Colonic mucosa (tissue), 4 donors: Measurements from ENCODE around the gene GLRA3. TPM values are rescaled to one million over a fixed set of nuclear protein-coding genes. Genes with fewer than 3 reads are reported as not detected.

Experiments used
- DNase-seq: peaks from one replicate; pipeline ENCODE4 v3.0.0-alpha.2; 2020
- H3K27ac ChIP-seq: fragments of 200-600 bp; one replicate; pipeline ENCODE4 v1.8.0; 2021
- H3K27me3 ChIP-seq: fragments of 200-600 bp; one replicate; pipeline ENCODE4 v1.8.0; 2021
- H3K36me3 ChIP-seq: fragments of 200-600 bp; one replicate; pipeline ENCODE4 v1.8.0; 2021
- H3K4me1 ChIP-seq: fragments of 200-600 bp; one replicate; pipeline ENCODE4 v1.8.0; 2021; ENCODE audit warnings: mild to moderate bottlenecking
- H3K4me3 ChIP-seq: fragments of 200-600 bp; one replicate; pipeline ENCODE4 v1.8.0; 2021
- H3K9ac ChIP-seq, 2 donors: one replicate each; pipeline ENCODE4 v1.7.0; 2013; ENCODE audit warnings: control low read depth in 2 of 2, low read depth in 2 of 2, low read length in 2 of 2
- H3K9me3 ChIP-seq: fragments of 200-600 bp; one replicate; pipeline ENCODE4 v1.8.0; 2021
- intact Hi-C: fragments of 100-400 bp; cut with DNase I; formaldehyde crosslinking; loops from one replicate; pipeline ENCODE4 v1.14.1; 2022
- total RNA-seq, 2 donors: library from RNA; stranded (reverse); fragmentation: NEBNext Ultra II Directional in 1 of 2; extraction: Animal tissue kit (Norgen Biotek cat#: 25700) in 1 of 2; gene quantifications; one replicate each; pipeline ENCODE4 v1.2.1, GENCODE V29; 2021
- TF ChIP-seq, protein P1 (sequence below): fragments of 200-600 bp; IDR thresholded peaks from one replicate; pipeline ENCODE4 v1.8.0; 2022; ENCODE audit warnings: antibody characterized with exemption, mild to moderate bottlenecking
- donor health status: healthy.
- donor health status: DM: no; HTN: no; CAD: no.
- donor health status: DM: no; HTN: no; CAD: no.

The GLRA3 gene
- total RNA-seq, 2 donors from 2014 or later, result not detected

DNA sequence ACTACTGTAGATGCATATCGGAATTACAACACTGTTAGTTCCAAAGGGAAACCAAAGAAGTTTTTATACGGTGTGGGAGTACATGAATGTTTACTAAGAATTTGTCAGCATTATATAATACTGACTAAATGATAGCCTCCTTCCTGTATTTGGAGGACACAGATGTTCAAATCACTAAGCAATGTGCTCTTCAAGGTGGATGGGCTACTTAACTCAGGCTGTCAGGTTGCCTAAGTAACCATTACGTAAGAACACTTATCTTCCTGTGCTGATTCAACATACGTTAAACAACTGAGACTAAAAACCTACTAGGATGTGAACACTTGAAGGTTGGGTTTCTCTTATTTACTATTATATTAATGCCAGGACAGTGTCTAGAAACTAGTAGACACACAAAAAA, 224.8 kb downstream of the GLRA3 start:
- Histone ChIP-seq H3K27me3 (no peaks in the 10 kb centered on the region), H3K4me3 (no peak overlapping the region), H3K9me3 (no peaks in the 10 kb centered on the region), H3K27ac (no peak overlapping the region), H3K9ac (no peak overlapping the region), H3K4me1 (no peaks in the 10 kb centered on the region), H3K36me3 (no peaks in the 10 kb centered on the region)
- no peak for DNase-seq
- TF ChIP-seq, protein P1, sequence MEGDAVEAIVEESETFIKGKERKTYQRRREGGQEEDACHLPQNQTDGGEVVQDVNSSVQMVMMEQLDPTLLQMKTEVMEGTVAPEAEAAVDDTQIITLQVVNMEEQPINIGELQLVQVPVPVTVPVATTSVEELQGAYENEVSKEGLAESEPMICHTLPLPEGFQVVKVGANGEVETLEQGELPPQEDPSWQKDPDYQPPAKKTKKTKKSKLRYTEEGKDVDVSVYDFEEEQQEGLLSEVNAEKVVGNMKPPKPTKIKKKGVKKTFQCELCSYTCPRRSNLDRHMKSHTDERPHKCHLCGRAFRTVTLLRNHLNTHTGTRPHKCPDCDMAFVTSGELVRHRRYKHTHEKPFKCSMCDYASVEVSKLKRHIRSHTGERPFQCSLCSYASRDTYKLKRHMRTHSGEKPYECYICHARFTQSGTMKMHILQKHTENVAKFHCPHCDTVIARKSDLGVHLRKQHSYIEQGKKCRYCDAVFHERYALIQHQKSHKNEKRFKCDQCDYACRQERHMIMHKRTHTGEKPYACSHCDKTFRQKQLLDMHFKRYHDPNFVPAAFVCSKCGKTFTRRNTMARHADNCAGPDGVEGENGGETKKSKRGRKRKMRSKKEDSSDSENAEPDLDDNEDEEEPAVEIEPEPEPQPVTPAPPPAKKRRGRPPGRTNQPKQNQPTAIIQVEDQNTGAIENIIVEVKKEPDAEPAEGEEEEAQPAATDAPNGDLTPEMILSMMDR, result no peak
- intact Hi-C loops, result no loop called here

DNA sequence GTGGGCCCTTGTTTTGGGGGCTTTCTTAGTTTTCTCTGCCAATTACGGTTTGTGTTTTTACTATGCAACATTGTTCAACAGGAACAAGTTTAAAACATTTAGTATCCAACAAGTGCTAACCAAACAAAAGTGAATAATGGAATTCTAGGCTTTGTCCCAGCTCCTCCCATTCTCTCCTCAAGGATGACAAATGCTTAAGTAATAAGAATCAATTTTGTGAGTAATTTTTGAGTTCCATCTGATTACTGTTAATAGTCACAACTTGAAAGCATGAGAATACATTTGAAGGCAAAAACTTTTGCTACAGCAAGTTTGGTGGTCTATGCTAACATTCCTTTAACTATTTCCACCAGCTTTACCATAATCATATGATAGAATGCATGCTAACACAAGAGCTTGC, 228.7 kb downstream of the GLRA3 start:
- TF ChIP-seq, protein P1, result no peak
- Histone ChIP-seq H3K4me3 (no peak overlapping the region), H3K9ac (no peak overlapping the region), H3K27me3 (no peaks in the 10 kb centered on the region), H3K27ac (no peak overlapping the region), H3K9me3 (no peaks in the 10 kb centered on the region), H3K4me1 (no peaks in the 10 kb centered on the region), H3K36me3 (no peaks in the 10 kb centered on the region)
- DNase-seq, result no peak
- intact Hi-C loops, result no loop called here

DNA sequence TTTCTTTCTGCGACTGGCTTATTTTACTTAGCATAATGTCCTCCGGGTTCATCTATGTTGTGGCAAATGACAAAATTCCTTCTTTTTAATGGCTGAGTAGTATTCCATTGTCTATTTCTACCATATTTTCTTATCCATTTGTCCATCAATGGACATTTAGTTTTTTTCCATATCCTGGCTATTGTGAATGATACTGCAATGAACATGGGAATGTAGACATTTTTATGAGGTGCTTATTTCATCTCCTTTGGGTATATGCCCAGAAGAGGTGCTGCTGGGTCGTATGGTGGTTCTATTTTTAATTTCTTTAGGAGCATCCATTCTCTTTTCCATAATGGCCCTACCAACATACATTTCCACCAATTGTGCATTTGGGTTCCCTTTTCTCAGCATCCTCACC, 230.2 kb downstream of the GLRA3 start:
- Histone ChIP-seq H3K9me3 (no peaks in the 10 kb centered on the region), H3K4me1 (no peaks in the 10 kb centered on the region), H3K27me3 (no peaks in the 10 kb centered on the region), H3K27ac (no peak overlapping the region), H3K36me3 (no peaks in the 10 kb centered on the region), H3K4me3 (no peak overlapping the region), H3K9ac (no peak overlapping the region)
- DNase-seq, result no peak
- intact Hi-C loops, result no loop called here
- TF ChIP-seq, protein P1, result no peak

DNA sequence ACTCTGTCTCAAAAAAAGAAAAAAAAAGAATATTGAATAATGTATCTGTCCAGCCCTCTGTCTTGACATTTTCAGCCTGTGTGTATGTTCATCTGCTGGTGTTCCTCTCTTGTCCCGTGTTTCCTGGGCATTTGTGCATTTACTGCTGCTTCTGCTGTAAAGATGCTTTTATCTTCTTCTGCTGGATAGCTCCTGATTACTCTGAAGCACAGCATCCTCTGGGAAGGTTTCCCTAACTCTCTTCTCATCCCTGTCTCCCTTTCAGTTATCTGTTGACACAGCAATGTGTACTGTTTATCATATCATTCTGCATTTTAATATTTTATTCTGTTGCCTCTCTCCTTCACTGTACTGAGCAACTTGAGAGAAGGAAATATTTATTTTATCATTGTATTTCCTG, 232.5 kb downstream of the GLRA3 start:
- no peak for DNase-seq
- H3K9ac ChIP-seq, result no peak overlapping the region
- no peaks in the 10 kb centered on the region for H3K36me3 ChIP-seq
- H3K4me1 ChIP-seq, result no peaks in the 10 kb centered on the region
- no peak overlapping the region for H3K4me3 ChIP-seq
- no peaks in the 10 kb centered on the region for H3K9me3 ChIP-seq
- TF ChIP-seq, protein P1, result no peak
- no peak overlapping the region for H3K27ac ChIP-seq
- no peaks in the 10 kb centered on the region for H3K27me3 ChIP-seq
- intact Hi-C loops, result no loop called here

DNA sequence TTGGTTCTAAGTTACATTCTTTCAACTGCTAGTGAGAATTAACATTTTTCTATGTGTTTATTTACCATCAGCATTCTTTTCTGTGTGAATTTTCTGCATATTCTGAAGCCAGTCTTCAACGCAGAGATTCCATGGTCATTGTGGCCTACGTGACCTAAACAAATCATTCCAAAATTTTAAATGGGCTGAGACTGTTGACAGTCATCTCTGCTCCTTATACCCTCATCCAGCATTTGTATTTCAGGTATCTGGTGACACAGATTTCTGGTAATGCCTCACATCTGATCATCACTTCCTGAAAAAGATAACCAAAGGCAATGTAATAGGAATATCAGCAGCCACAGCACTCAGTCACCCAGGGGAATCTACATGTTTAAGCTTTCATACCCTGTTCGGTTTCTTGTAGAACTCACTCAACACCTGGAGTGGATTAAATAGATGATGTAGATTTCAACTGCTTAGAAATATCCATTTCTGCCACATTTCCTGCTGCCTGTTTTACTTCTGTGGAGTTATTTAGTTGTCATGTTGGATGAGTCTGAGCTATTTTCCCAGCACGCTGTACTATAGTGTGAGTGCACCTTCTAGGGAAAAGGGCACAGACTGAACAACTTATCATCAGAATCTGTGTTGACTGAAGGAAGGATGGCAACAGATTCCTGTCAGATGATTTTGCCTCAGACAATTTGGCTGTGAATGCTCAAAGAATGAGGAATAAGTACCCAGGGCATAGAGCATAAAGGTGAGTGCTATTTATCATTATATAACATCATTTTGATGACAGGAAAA, 233.7 kb downstream of the GLRA3 start:
- intact Hi-C loops, result no loop called here
- TF ChIP-seq, protein P1, result no peak

More for the DNA sequence above, 233.7 kb downstream of the GLRA3 start:
- Histone ChIP-seq H3K27me3 (no peaks in the 10 kb centered on the region), H3K4me1 (no peaks in the 10 kb centered on the region), H3K4me3 (no peak overlapping the region), H3K9ac (no peak overlapping the region), H3K9me3 (no peaks in the 10 kb centered on the region), H3K27ac (no peak overlapping the region), H3K36me3 (no peaks in the 10 kb centered on the region)
- DNase-seq, result no peak
